HCEC 1CT (cell line): ENCODE data around the gene ADISSP.
A peak's percentile ranks its signal among the peaks of the same experiment; 100 is the strongest.
"Not testable (repeated sequence)": the region's sequence is repeated elsewhere in the genome, so short reads cannot be mapped to it uniquely, and the experiment has no call there.

Experiments
- DNase-seq: peaks from one replicate; pipeline ENCODE4 v3.0.0-alpha.2; 2017

The ADISSP gene

GRCh38 chr20:3797592-3798372 lies 30.2 kb upstream of the ADISSP start:
- no peak for DNase-seq

- DNase-seq = no peak
Observed at GRCh38 chr20:3797226-3797545, 29.6 kb upstream of the ADISSP start.

GRCh38 chr20:3796477-3797225 lies 29.1 kb upstream of the ADISSP start:
- no peak for DNase-seq

DNA sequence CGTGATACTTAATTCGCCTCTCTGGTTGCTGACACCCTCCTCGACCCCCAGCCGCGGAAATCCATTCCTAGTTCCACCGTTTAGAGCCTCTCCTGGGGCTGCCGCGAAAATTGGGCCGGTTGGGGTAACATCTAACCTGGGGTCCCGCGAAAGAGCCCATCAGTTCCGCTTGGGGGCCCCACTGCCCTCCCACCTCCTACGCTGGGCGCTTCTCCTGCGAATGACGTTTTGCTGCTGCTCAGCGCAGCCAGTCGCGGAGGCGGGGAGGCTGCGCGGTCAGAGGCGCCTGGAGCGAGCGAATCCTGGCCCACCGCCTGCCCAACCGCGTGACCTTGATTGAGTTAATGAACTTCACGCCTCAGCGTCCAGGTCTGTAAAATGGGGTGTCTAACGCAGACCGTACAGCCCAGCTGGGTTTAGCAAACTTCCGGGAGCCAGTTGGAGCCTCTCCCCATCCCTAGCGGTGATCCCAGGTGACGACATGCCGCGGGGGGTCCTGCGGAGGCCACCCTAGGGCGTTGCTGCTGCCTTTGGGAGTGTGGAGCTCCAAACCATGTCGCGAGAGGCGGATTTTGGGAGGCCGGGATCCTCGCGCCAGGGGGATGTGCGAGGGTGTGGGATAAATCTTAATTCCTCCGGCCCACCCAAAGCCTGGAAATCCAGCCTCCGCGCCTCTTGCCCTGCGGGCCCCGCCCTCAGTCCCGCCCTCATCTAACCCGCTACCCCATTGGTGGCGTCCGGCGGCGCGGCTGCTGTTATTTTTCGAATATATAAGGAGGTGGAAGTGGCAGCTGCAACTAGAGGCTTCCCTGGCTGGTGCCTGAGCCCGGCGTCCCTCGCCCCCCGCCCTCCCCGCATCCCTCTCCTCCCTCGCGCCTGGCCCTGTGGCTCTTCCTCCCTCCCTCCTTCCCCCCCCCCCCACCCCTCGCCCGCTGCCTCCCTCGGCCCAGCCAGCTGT lies 28.2 kb upstream of the ADISSP start, which contains the start of gene CDC25B:
TSS of gene CDC25B (plus strand) at position 800 of the 958 bp plus-strand sequence. CDS start 222 bp downstream, outside the sequence.
- DNase-seq = peak; percentile 95

DNA sequence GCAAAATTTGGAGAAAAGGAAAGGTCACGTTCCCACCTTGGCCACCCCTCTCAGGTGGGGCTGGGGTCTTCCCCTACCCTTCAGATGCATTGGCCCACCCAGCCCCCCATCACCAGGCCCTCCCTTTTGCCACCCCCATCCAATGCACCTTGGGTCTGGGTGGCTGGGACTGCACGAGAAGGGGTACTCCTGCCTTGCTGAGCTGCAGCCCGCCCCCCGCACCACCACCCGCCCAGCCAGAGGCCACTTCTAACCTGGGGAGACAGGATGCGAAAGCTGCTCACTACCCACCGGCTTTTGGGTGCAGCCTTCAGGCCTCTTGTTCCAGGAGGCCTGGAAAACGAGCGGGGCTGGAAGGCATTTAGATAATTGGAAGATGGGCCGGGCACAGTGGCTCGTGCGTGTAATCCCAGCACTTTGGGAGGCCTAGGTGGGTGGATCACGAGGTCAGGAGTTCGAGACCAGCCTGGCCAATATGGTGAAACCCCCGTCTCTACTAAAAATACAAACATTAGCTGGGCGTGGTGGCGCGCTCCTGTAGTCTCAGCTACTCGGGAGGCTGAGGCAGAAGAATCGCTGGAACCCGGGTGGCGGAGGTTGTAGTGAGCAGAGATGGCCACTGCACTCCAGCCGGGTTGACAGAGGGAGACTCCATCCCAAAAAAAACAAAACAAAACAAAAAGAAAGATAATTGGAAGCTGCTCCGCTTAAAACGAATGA lies 27.3 kb upstream of the ADISSP start:
- DNase-seq = no peak

GRCh38 chr20:3794168-3794567 lies 26.6 kb upstream of the ADISSP start:
- DNase-seq = not testable (repeated sequence)

DNA sequence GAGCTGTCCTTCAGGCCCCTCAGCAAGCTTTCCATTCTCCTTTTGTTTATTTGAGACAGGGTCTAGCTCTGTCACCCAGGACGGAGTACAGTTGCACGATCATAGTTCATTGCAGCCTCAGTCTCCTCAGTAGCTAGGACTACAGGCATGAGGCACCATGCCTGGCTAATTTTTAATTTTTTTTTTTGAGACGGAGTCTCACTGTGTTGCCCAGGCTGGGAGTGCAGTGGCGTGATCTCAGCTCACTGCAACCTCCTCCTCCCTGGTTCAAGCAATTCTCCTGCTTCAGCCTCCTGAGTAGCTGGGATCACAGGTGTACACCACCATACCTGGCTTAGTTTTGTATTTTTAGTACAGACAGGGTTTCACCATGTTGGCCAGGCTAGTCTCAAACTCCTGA lies 21.6 kb upstream of the ADISSP start:
- DNase-seq = not testable (repeated sequence)

DNA sequence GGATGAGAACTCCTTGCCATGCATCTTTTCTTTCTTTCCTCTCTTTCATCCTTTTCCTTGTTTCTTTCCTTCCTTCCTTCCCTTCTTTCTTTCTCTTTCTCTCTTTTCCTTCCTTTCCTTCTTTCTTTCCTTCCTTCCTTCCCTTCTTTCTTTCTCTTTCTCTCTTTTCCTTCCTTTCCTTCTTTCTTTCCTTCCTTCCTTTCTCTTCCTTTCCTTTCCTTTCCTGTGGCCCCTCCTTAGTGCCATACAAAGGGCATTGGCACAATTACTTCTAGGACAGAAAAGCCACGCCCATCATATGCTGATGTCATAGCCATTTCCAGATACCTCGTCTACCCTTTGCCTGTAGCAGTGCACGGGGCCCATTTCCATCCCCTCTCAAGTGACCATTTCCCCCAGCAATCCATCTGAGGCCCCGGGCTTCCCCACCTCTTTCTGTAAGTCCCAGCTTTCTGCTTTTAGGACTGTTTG lies 21.2 kb upstream of the ADISSP start:
- DNase-seq = no peak

GRCh38 chr20:3787324-3788014 lies 19.9 kb upstream of the ADISSP start:
- no peak for DNase-seq

DNA sequence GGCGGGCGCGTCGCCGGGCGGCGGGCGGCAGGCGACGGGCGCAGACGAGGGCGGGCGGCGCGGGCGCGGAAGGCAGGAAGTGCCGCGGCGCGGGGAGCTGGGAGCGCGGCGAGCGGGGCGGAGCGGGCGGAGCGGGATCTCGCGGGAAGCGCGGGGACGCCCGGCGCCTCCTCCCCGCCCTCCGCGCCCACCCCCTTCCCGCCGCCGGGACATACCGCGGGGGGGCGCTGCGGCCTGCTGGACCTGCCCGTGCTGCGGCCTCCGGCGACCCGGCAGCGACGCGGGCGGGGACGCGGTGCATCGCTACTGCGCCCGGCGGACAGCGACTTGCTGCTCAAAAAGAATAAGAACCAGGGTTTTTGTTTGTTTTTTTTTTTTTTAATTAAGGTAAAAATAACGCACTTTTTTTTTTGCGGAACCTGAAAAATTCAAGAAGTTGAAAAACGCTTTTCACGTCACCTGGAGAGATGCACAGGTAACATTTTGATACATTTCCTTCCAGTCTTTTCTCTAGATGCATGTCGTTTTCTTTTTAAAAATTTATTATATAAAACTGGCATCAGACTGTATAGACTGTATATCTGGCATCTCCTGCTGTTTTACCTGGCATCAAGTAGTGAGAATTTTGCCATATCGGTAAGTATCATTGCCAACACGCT lies 19.2 kb upstream of the ADISSP start, which contains the start of gene CENPB:
TSS of gene CENPB (minus strand) at position 76 of the 659 bp plus-strand sequence. CDS start 257 bp downstream, outside the sequence.
- peak; percentile 87 for DNase-seq

GRCh38 chr20:3786126-3786484 lies 18.6 kb upstream of the ADISSP start:
- peak; percentile 68 for DNase-seq

DNA sequence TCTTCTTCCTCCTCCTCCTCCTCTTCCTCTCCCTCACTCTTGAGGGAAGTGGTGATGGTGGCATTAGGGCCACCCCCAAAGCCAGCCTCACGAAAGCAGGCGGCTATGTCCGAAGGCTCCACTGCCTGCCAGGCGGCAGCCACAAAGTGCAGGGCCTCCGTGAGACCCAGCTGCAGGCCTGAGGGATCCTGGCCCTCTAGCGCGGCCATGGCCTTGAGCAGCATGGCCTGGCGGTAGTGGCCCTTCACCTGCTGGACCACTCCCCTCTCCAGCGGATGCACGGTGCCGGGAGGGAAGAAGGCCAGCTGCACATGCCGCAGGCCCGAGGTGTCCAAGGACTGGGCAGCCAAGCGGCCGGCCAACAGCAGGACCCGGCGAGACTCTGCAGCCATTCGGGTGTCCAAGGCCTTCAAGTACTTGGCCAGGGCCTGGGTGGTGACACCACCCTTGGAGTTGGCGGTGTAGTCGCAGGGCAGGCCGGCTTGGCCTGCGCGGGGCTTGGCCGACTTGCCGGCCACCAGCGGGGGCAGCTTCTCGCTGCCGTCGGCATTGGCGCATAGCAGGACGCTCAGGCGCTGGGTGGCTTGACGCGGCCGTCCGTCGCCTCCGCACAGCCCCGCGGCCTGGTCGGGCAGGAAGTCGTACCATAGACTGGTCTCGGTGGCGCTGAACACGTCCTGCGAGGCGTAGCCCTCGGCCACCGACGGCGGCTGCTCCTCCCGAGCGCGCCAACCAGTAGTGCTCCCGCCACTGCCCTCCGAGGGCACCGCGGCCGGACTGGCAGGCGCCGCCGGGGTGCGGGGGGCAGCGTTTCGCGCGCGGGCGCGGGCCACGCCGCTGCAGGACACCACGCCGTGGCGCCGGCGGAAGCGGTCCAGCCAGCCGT lies 17.9 kb upstream of the ADISSP start:
- peak; percentile 3 for DNase-seq

DNA sequence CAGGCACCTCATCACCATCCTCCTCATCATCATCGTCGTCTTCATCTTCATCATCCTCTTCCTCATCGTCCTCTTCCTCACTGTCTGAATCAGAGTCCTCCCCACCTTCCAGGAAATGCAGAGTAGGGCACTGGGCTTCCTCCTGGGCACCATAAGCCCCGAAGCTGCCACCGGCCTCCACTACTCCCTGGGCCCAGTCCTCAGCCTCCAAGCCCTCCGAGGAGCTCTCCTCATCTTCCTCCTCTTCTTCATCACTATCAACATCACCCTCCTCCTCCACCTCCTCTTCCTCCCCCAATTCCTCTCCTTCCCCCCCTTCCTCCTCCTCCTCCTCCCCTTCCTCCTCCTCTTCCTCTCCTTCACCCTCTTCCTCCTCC lies 17.3 kb upstream of the ADISSP start:
- DNase-seq = no peak

DNA sequence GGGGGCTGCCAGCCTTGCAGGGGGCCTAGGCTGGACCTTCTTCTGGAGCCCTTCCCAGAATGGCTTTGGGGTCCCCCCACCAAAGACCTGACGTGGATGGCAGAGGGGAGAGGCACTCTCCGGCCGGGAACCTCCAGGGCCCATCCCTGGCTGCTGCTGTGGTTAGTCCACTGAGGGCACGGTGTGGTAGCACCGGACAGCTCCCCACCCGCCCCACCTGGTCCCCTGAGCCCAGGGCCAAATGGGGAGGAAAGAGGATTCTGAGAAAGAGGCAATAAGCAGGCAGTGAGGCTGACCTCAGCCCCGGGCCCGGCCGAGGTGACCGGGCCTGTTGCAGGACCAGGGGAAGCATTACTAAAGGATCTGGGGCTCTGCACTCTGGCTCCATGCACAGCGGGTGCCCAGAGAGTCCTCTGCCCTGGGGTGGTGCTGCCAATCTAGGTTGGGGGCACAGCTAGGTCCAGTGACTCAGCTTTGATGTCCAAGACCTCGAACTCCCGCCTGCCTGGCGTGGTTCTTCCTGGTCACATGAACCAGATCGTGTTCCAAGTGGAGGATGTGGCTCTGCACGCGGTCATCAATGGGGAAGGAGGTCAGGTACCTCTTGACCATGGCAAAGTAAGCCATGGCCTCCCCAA lies 16.8 kb upstream of the ADISSP start:
- no peak for DNase-seq

GRCh38 chr20:3783511-3784195 lies 16.1 kb upstream of the ADISSP start:
- DNase-seq = no peak

GRCh38 chr20:3783068-3783489 lies 15.5 kb upstream of the ADISSP start:
- no peak for DNase-seq

DNA sequence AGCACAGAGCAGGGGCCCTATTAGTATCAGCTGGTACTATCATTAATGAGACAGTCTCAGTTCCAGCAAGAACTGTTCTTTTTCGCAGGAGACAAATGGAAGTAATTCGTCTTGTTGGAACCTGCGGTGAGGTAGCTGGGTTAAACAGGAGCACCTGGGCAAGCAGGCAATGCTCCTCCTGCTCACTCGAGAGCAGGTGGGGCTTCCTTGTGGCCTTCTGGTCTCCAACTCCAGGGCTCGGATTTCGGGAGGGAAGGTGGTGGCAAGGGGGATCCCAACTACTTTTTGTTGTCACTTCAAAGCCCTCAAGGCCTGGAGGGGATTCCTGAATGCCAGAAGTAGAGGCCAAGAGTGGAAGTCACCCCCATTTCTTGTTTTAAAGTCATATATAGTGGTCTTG lies 15.0 kb upstream of the ADISSP start:
- DNase-seq = no peak

DNA sequence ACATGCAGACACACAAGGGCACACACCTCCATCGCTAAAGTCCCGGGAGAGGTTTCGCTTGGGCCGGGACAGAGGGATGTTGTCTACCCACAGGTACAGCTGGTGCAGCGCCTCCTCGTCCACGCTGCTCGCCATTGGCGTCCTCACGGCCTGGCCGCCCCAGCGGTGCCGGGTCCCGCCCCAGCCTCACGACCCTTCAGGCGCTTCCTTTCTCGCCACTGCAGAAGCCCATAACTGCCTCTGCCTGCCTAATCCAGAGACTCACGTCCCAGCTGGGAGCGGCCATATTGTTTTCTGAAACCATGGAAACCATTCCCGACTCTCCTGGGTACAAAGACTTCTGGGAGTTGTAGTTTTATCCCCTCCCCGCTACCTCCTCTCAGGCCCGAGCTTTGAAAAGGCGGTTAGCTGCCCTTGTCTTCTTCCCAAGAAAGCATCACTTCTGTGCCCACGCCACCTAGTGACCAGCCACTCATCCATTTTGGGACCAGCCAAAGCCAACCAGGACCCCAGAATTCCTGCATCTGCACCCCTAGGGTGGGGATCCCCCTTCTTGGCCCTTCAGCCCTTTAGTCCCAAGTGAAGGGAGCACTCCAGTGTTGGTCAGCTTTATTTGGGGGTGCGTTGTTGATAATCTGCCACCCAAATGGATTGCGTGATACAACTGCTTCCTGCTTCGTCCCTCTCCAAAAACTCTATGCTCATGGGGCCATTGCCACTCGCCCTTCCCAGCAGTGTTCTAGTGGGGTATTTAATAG lies 13.8 kb upstream of the ADISSP start, which contains the start of gene SPEF1:
TSS of gene SPEF1 (minus strand) at position 296 of the 758 bp plus-strand sequence. CDS start at position 135, 161 bp downstream.
- peak; percentile 94 for DNase-seq
